ENCODE results near the gene ENO4.

Gene ENO4

DNA sequence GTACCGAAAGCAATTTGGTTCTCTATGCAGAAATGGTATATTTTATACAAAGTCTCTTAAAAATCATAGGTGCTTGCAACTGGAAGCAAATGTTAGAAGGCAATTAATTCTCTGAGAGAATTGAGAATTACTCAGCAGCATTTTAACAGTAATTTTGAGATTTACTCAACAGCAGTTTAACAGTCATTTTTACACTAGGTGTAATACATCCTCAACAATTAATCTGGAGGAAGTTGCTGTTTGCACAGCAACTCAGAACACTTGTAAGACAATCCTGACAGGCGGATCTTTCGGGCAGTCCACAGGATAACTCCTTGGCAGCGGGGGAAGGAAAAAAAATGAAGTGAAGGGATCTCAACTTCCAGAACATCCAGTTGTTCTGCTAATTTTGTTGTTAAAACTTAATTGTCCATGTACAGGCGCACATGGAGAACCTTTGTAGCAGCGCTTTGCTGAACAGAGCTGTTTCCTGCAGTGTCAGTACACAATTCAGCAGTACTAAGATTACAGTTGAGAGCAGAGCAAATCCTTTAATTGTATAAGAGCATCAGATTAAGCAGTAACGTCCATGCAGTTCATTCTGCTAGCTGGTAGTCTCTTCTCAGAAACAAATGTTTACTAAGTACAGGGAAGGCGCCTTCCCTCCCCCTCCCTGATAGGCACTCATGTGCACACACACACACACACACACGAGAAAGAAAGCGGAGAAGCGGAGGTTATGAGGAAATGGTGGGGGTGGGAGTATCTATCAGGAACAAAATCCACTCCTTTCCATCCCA, 43.8 kb downstream of the ENO4 start:
- TF ChIP-seq TAF1 (IDR thresholded peaks at IDR 0.05; ENCODE audit: low read depth), result no peak
- TF ChIP-seq, protein P1, sequence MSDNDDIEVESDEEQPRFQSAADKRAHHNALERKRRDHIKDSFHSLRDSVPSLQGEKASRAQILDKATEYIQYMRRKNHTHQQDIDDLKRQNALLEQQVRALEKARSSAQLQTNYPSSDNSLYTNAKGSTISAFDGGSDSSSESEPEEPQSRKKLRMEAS (IDR thresholded peaks at IDR 0.05), result no peak
- TF ChIP-seq, protein P2, sequence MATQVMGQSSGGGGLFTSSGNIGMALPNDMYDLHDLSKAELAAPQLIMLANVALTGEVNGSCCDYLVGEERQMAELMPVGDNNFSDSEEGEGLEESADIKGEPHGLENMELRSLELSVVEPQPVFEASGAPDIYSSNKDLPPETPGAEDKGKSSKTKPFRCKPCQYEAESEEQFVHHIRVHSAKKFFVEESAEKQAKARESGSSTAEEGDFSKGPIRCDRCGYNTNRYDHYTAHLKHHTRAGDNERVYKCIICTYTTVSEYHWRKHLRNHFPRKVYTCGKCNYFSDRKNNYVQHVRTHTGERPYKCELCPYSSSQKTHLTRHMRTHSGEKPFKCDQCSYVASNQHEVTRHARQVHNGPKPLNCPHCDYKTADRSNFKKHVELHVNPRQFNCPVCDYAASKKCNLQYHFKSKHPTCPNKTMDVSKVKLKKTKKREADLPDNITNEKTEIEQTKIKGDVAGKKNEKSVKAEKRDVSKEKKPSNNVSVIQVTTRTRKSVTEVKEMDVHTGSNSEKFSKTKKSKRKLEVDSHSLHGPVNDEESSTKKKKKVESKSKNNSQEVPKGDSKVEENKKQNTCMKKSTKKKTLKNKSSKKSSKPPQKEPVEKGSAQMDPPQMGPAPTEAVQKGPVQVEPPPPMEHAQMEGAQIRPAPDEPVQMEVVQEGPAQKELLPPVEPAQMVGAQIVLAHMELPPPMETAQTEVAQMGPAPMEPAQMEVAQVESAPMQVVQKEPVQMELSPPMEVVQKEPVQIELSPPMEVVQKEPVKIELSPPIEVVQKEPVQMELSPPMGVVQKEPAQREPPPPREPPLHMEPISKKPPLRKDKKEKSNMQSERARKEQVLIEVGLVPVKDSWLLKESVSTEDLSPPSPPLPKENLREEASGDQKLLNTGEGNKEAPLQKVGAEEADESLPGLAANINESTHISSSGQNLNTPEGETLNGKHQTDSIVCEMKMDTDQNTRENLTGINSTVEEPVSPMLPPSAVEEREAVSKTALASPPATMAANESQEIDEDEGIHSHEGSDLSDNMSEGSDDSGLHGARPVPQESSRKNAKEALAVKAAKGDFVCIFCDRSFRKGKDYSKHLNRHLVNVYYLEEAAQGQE (IDR thresholded peaks at IDR 0.05; ENCODE audit: low read depth), result no peak
- no peak for TF ChIP-seq YY1 (IDR thresholded peaks at IDR 0.05; ENCODE audit: low read depth)
- no peak for TF ChIP-seq FOXM1 (IDR thresholded peaks at IDR 0.05; ENCODE audit: borderline replicate concordance, low read depth)
- no peak for TF ChIP-seq RAD21 (IDR thresholded peaks at IDR 0.05; ENCODE audit: low read depth)
- TF ChIP-seq TCF12 (IDR thresholded peaks at IDR 0.05; ENCODE audit: low read depth), result no peak
- no peak for TF ChIP-seq CREB1 (IDR thresholded peaks at IDR 0.05; ENCODE audit: low read depth)
- TF ChIP-seq ZBTB7A (IDR thresholded peaks at IDR 0.05; ENCODE audit: low read depth), result no peak
- no peak for TF ChIP-seq NFIC (IDR thresholded peaks at IDR 0.05)
- TF ChIP-seq, protein P3, sequence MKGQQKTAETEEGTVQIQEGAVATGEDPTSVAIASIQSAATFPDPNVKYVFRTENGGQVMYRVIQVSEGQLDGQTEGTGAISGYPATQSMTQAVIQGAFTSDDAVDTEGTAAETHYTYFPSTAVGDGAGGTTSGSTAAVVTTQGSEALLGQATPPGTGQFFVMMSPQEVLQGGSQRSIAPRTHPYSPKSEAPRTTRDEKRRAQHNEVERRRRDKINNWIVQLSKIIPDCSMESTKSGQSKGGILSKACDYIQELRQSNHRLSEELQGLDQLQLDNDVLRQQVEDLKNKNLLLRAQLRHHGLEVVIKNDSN (IDR thresholded peaks at IDR 0.05), result no peak
- no peak for TF ChIP-seq TEAD4 (IDR thresholded peaks at IDR 0.05)
- TF ChIP-seq CEBPB (IDR thresholded peaks at IDR 0.05), result no peak
- TF ChIP-seq EGR1 (IDR thresholded peaks at IDR 0.05), result no peak
- TF ChIP-seq EP300 (IDR thresholded peaks at IDR 0.05; ENCODE audit: borderline replicate concordance), result no peak

DNA sequence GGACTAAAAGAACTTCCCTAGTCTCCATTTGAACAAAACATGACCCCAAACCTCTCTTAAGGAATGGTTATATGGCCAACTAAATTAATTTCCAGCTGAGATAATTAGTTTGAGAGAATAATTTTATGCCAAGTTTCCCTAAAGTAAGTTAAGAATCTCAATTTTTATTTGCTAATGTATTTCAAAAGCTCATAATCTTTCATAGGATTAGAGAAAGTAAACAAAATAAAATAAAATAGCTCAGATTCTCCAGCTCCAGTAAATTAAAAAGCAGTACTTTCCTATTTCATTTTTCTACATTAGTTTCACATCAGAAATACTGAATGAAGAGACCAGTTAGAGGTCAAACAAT, 44.4 kb downstream of the ENO4 start:
- TF ChIP-seq CREB1 (IDR thresholded peaks at IDR 0.05; ENCODE audit: low read depth) (no peak), TEAD4 (IDR thresholded peaks at IDR 0.05) (no peak), RAD21 (IDR thresholded peaks at IDR 0.05; ENCODE audit: low read depth) (no peak)
- TF ChIP-seq, protein P3 (IDR thresholded peaks at IDR 0.05), result no peak
- TF ChIP-seq, protein P1 (IDR thresholded peaks at IDR 0.05), result no peak

DNA sequence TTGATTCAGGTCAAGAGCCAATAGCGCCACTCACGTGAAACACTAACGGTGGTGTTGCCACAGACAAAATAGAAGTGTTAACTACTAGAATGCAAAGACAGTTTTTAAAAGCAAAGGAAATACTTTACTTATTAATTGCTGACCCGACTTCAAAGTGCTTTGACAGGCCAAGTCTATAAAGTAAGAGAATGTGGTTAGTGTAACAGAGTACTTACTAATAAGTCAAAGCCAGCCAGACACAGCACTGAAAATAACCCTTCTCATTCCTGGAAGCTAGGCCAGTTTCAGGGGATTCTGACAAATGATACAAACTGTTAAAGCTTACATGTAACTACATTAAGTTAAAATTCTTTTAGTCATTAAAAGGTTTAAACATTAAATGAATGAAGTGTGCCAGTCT, 50.3 kb downstream of the ENO4 start:
- TF ChIP-seq CREB1 (IDR thresholded peaks at IDR 0.05; ENCODE audit: low read depth), result no peak
- TF ChIP-seq YY1 (IDR thresholded peaks at IDR 0.05; ENCODE audit: low read depth), result no peak
- TF ChIP-seq EP300 (IDR thresholded peaks at IDR 0.05; ENCODE audit: borderline replicate concordance), result no peak
- TF ChIP-seq, protein P2 (IDR thresholded peaks at IDR 0.05; ENCODE audit: low read depth), result no peak
- TF ChIP-seq RAD21 (IDR thresholded peaks at IDR 0.05; ENCODE audit: low read depth), result no peak
- TF ChIP-seq, protein P1 (IDR thresholded peaks at IDR 0.05), result no peak
- TF ChIP-seq TEAD4 (IDR thresholded peaks at IDR 0.05), result no peak
- no peak for TF ChIP-seq FOXM1 (IDR thresholded peaks at IDR 0.05; ENCODE audit: borderline replicate concordance, low read depth)
- no peak for TF ChIP-seq EGR1 (IDR thresholded peaks at IDR 0.05)
- TF ChIP-seq TCF12 (IDR thresholded peaks at IDR 0.05; ENCODE audit: low read depth), result no peak
- no peak for TF ChIP-seq NFIC (IDR thresholded peaks at IDR 0.05)
- TF ChIP-seq, protein P3 (IDR thresholded peaks at IDR 0.05), result no peak

DNA sequence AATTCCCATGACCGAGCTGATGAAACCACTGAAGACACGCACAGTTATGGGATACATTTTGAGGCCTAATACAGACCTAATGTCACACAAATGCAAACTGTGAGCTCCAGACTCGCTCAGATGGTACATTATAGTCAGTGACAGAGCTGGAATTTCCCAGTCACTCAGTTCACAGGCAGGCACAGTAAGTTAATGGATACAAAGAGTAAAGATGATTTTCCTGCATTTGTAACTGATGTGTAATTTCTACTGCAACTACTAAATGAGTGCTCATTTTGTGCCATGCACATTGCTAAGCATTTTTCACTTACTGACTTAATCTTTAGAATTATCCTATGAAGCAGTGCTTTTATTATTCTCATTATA, 56.5 kb downstream of the ENO4 start:
- TF ChIP-seq CREB1 (IDR thresholded peaks at IDR 0.05; ENCODE audit: low read depth) (no peak), TCF12 (IDR thresholded peaks at IDR 0.05; ENCODE audit: low read depth) (no peak), ZBTB7A (IDR thresholded peaks at IDR 0.05; ENCODE audit: low read depth) (no peak), YY1 (IDR thresholded peaks at IDR 0.05; ENCODE audit: low read depth) (no peak), RAD21 (IDR thresholded peaks at IDR 0.05; ENCODE audit: low read depth) (no peak), TAF1 (IDR thresholded peaks at IDR 0.05; ENCODE audit: low read depth) (no peak), CEBPB (IDR thresholded peaks at IDR 0.05) (no peak), FOXM1 (IDR thresholded peaks at IDR 0.05; ENCODE audit: borderline replicate concordance, low read depth) (no peak), NFIC (IDR thresholded peaks at IDR 0.05) (no peak)
- TF ChIP-seq, protein P2 (IDR thresholded peaks at IDR 0.05; ENCODE audit: low read depth), result no peak
- TF ChIP-seq, protein P3 (IDR thresholded peaks at IDR 0.05), result no peak
